Measurements from ENCODE around the gene CD63.

DNA sequence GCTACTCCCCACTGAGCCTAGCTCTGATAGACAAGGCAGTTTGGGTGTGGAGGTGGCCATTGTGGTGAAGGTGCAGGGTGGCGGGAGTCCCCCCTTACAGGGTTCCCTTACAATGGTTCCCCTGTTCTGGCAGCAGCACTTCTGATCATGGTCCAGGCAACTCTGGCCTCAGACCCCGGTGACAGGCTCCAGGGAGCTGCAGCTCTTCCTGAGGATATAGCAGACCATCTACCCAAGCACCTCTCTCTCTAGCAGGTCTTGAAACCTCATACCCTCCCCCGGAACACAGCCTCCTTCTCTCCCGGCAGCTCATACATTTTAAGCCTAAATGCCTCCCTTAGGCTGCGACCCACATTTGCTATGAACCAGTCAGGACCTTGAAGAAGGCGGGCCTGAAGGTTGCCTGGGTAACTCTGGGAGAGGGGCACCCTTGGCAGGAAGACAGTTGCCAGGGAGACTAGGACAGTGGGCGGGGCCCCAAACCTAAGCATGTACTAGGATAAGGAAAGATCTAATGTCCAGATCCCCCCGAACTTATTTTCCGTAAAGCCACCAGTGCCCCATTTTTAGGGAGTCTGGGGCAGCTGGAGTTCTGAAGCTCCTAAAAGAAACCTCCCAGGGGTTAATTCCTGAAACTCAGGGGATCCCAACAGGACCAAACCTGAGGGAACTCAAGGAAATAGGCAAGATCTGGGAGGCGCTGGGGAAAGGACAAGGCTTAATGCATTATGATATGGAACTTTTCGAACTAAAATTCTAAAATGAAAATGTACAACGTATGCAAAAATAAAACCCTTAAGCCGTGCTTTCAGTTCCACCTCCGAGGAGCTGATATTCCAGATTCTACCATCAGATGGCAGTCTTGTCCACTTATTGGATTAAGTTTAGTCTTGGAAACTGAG is 9.6 kb upstream of the CD63 start:
- TF ChIP-seq, protein P1, sequence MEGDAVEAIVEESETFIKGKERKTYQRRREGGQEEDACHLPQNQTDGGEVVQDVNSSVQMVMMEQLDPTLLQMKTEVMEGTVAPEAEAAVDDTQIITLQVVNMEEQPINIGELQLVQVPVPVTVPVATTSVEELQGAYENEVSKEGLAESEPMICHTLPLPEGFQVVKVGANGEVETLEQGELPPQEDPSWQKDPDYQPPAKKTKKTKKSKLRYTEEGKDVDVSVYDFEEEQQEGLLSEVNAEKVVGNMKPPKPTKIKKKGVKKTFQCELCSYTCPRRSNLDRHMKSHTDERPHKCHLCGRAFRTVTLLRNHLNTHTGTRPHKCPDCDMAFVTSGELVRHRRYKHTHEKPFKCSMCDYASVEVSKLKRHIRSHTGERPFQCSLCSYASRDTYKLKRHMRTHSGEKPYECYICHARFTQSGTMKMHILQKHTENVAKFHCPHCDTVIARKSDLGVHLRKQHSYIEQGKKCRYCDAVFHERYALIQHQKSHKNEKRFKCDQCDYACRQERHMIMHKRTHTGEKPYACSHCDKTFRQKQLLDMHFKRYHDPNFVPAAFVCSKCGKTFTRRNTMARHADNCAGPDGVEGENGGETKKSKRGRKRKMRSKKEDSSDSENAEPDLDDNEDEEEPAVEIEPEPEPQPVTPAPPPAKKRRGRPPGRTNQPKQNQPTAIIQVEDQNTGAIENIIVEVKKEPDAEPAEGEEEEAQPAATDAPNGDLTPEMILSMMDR (IDR thresholded peaks at IDR 0.05), result peak in 5 of 7 experiments; percentile 75 to 94 (median 86)
- no peak for TF ChIP-seq POLR2A (IDR thresholded peaks at IDR 0.05)

Measured in stomach (tissue), 4 donors.